Subcutaneous adipose tissue (tissue), 4 donors: Measurements from ENCODE around the gene WIPF3. TPM values are rescaled to one million over a fixed set of nuclear protein-coding genes. Genes with fewer than 3 reads are reported as not detected.

Experiments
- total RNA-seq, 4 donors: library from RNA; depleted of rRNA; stranded (reverse); fragments of >200 nt; gene quantifications; one replicate each; pipeline ENCODE4 v1.1.0, GENCODE V29; 2016
- TF ChIP-seq, protein P1 (sequence below): fragments of 450-650 bp; IDR thresholded peaks from one replicate; pipeline ENCODE4 v1.5.1; 2016; ENCODE audit warnings: low read depth, mild to moderate bottlenecking, control low read depth, antibody characterized with exemption, moderate library complexity

The WIPF3 gene
- total RNA-seq, 4 donors from 2014 or later: 0.17 to 0.65 (median 0.39) TPM

DNA sequence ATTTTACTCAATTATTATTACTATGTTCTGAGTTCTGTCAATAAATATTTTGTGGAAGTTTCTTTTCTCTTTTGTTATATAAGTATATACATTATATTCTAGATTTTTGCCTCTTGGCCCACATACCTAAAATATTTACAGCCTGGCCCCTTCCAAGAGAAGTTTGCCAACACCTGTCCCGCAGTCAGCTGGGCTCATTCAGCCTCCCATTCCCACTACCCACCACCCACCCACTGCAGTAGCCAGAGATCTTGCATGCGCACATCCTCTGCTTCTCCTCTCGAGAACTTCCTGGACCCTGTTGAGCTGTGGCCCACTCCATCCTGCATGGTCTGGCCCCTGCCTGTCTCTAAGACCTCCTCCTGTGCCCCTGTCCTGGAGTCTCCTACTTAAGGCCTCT is 33.6 kb downstream of the WIPF3 start:
- TF ChIP-seq, protein P1, sequence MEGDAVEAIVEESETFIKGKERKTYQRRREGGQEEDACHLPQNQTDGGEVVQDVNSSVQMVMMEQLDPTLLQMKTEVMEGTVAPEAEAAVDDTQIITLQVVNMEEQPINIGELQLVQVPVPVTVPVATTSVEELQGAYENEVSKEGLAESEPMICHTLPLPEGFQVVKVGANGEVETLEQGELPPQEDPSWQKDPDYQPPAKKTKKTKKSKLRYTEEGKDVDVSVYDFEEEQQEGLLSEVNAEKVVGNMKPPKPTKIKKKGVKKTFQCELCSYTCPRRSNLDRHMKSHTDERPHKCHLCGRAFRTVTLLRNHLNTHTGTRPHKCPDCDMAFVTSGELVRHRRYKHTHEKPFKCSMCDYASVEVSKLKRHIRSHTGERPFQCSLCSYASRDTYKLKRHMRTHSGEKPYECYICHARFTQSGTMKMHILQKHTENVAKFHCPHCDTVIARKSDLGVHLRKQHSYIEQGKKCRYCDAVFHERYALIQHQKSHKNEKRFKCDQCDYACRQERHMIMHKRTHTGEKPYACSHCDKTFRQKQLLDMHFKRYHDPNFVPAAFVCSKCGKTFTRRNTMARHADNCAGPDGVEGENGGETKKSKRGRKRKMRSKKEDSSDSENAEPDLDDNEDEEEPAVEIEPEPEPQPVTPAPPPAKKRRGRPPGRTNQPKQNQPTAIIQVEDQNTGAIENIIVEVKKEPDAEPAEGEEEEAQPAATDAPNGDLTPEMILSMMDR: no peak

DNA sequence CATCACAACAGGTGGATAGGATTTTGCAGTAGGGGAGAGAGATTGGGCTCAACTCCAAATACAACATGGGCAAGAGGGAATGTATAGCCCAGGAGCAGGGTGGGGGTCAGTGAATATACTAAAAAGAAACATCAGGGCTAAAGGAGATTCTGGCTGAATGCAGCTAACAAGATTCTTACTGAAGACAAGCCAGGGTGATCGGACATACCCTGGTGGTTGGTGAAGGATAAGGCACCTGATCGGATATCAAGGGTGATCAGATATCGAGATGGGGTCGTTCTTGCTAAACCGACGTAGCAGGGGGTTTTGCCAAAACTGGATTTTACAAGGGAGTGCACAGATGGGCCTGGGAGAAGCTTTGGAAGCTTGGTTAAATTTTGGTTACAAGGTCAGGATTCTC is 34.4 kb downstream of the WIPF3 start:
- TF ChIP-seq, protein P1: no peak

DNA sequence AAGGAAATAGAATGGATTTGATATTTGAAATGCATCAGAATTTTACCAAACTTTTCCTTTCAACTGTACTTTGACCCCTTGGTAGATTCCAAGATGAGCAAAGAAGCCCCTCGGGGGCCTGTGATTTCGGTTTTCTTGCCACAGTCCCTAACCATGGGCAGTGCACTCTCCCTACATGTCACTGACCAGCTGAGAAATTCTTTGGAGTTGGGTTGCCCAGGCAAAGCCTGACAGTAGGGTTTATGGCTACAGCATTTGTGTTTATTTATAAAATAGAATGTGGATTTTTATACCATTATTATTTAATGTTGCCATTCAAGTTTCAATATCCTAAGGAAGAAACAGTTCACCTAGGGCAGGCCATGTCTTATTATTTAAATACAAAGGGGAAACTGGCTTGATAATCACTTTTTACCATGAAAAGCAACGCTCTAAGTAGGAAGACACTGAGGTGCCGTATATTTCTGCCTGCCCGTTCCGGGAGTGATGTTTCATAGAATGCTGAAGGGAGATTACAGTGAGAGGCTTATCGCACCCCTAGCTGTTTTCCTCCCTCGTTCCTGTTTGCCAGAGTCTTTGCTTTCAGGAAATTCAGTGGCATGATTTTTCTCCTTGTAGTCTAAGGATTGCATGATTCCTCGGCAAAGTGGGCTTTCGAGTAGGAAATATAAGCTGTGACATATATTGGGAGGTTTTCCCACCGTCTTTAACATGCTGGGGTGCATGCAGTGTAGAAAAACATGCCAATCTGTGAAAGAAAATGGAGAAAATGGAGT is 35.8 kb downstream of the WIPF3 start:
- TF ChIP-seq, protein P1: no peak

DNA sequence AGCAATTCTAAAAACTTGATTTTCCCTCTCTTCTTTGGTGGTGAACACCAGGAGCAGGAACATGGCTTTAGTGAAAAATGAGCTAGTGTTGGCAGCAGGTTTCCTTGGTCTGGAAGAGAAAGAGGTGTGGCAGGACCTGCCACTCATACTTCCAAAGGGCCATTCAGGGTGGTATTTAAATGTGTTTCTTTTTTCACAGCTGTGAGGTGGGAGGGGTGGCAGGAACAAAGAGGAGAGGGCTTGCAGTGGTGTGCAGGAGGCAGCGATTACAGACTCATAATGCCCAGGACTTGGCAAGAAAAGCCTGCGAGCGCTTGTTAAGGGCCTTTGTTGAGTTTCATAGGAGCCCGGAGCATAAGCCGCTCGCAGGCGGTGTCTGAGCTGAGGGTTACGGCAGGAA is 36.8 kb downstream of the WIPF3 start:
- TF ChIP-seq, protein P1: no peak

DNA sequence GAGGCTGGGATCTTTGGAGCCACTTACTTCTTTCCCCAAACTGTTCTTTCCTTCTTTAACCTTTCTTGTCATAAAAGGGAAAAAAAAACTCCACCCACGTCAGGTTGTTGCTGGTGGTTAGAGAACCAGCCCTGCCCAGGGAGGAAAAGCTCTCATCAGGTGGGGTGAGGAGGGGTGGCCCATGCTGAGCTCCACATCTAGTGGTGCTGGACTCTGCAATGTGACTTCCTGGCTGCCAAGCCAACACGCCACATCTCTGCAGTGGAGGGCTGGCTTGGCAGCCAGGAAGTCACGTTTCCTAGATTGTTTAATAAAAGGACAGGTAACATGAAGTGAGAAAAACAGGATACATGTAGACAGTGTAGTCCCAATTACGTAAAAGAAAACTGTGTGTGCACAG is 37.4 kb downstream of the WIPF3 start:
- TF ChIP-seq, protein P1: no peak

DNA sequence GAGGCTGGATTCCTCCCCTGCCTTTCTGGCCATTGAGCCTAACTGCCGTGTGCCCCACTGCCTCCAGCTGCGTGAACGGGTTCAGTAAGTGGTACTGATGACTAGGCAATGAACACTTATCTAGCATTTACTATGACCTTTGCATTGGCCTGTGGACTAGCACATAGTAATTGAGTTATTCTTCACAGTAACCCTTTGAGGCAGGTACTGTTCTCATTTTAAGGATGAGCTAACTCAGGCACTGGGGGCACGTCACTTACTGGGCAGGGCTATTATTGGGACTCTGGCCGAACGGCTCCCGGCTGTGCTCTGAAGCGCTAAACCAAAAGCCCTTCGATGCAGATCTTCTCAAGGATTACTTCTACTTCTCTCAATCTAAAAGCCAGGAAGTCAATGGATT is 38.3 kb downstream of the WIPF3 start:
- TF ChIP-seq, protein P1: no peak

DNA sequence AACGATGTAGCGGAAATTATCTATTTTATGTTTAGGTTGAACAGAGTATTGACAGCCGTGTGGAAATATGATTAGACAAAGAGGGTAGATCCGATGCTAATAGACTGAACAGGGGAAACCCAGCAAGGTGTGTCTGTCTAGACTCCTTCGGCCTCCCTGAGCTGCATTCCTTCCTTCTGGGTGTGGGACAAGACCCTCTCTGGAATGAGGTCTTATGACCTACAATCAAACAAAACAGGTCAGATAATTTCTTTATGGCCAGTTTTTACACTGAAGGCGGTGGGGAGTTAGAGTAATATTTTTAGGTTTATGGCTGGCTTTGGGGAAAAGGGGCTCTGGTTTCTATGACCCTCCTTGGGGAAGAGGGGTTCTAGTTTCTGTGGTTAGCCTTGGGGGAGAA is 41.2 kb downstream of the WIPF3 start:
- TF ChIP-seq, protein P1: no peak
